Peyer's patch (tissue), 4 donors: ENCODE data around the gene CTU2. TPM values are rescaled to one million over a fixed set of nuclear protein-coding genes. Genes with fewer than 3 reads are reported as not detected.

Experiments
- DNase-seq, 3 donors: peaks; one replicate each; pipeline ENCODE4 v3.0.0-alpha.2; 2017 to 2019
- H3K27ac ChIP-seq, 4 donors: fragments of 200-600 bp; sonication (generic); one replicate each; pipeline ENCODE4 v1.5.1; 2016 to 2019
- H3K27me3 ChIP-seq, 2 donors: fragments of 200-600 bp; sonication (generic); one replicate each; pipeline ENCODE4 v1.5.1; 2019
- H3K36me3 ChIP-seq, 3 donors: fragments of 200-600 bp; sonication (generic); one replicate each; pipeline ENCODE4 v1.5.1; 2016 to 2019
- H3K4me1 ChIP-seq, 4 donors: fragments of 200-600 bp; sonication (generic); one replicate each; pipeline ENCODE4 v1.5.1; 2016 to 2019
- H3K4me3 ChIP-seq, 4 donors: fragments of 200-600 bp; sonication (generic); 1 replicate in 3 of 4; 2 replicates in 1 of 4; pipeline ENCODE4 v1.5.1; 2016 to 2019; ENCODE audit warnings: mild to moderate bottlenecking in 1 of 4
- H3K9me3 ChIP-seq, 4 donors: fragments of 200-600 bp; sonication (generic); one replicate each; pipeline ENCODE4 v1.5.1; 2016 to 2019; ENCODE audit warnings: mild to moderate bottlenecking in 1 of 4
- CTCF ChIP-seq, 6 experiments: fragments of 450-650 bp in 4 of 6; fragments of 200-600 bp in 2 of 6; sonication (generic) in 1 of 6; IDR thresholded peaks; one replicate each; pipeline ENCODE4 v1.5.1; 2017 to 2019; ENCODE audit warnings: antibody characterized with exemption in 6 of 6, mild to moderate bottlenecking in 3 of 6, moderate library complexity in 1 of 6
- POLR2A ChIP-seq, 2 donors: fragments of 450-650 bp; IDR thresholded peaks; one replicate each; pipeline ENCODE4 v1.5.1; 2017; ENCODE audit warnings: antibody characterized with exemption in 2 of 2, mild to moderate bottlenecking in 2 of 2, moderate library complexity in 2 of 2
- total RNA-seq, 4 donors: library from RNA; depleted of rRNA; stranded (reverse); fragments of >200 nt; gene quantifications; one replicate each; pipeline ENCODE4 v1.1.0, GENCODE V29; 2016

The CTU2 gene
- total RNA-seq, 4 donors from 2014 or later: 3.9 to 25.1 (median 9.3) TPM

GRCh38 chr16:88750854-88751253 is 44.6 kb downstream of the CTU2 start:
- Histone ChIP-seq H3K4me1 (peaks cover 0 to 9% (median 2%) of the 10 kb centered on the region in 4 donors), H3K27ac (no peak overlapping the region), H3K4me3 (no peak overlapping the region), H3K36me3 (no peaks in the 10 kb centered on the region), H3K27me3 (no peaks in the 10 kb centered on the region), H3K9me3 (no peaks in the 10 kb centered on the region)
- DNase-seq: no peak
- TF ChIP-seq CTCF (IDR thresholded peaks at IDR 0.05) (no peak), POLR2A (IDR thresholded peaks at IDR 0.05) (no peak)

- H3K36me3 ChIP-seq: no peaks in the 10 kb centered on the region
- no peak for TF ChIP-seq POLR2A (IDR thresholded peaks at IDR 0.05)
- no peak for TF ChIP-seq CTCF (IDR thresholded peaks at IDR 0.05)
- no peak for DNase-seq
- no peak overlapping the region for H3K27ac ChIP-seq
- no peak overlapping the region for H3K4me3 ChIP-seq
- no peaks in the 10 kb centered on the region for H3K27me3 ChIP-seq
- H3K4me1 ChIP-seq: no peaks in the 10 kb centered on the region
- H3K9me3 ChIP-seq: no peaks in the 10 kb centered on the region
Observed at GRCh38 chr16:88752386-88753002, 46.2 kb downstream of the CTU2 start.

- no peaks in the 10 kb centered on the region for H3K9me3 ChIP-seq
- no peak overlapping the region for H3K4me3 ChIP-seq
- DNase-seq: no peak
- H3K36me3 ChIP-seq: no peaks in the 10 kb centered on the region
- H3K27me3 ChIP-seq: no peaks in the 10 kb centered on the region
- H3K27ac ChIP-seq: no peak overlapping the region
- no peaks in the 10 kb centered on the region for H3K4me1 ChIP-seq
- TF ChIP-seq CTCF (IDR thresholded peaks at IDR 0.05): no peak
- TF ChIP-seq POLR2A (IDR thresholded peaks at IDR 0.05): no peak
Observed at GRCh38 chr16:88753191-88753590, 46.9 kb downstream of the CTU2 start.

GRCh38 chr16:88753602-88754001 is 47.3 kb downstream of the CTU2 start:
- no peaks in the 10 kb centered on the region for H3K36me3 ChIP-seq
- peak overlapping the region in 1 of 4 donors; percentile 26 for H3K27ac ChIP-seq
- H3K27me3 ChIP-seq: no peaks in the 10 kb centered on the region
- H3K4me1 ChIP-seq: no peaks in the 10 kb centered on the region
- no peak for TF ChIP-seq POLR2A (IDR thresholded peaks at IDR 0.05)
- no peak for TF ChIP-seq CTCF (IDR thresholded peaks at IDR 0.05)
- H3K4me3 ChIP-seq: no peak overlapping the region
- DNase-seq: no peak
- H3K9me3 ChIP-seq: no peaks in the 10 kb centered on the region

GRCh38 chr16:88754109-88754911 is 48.0 kb downstream of the CTU2 start:
- peak overlapping the region in 1 of 4 donors; percentile 26 for H3K27ac ChIP-seq
- H3K4me1 ChIP-seq: no peaks in the 10 kb centered on the region
- H3K9me3 ChIP-seq: no peaks in the 10 kb centered on the region
- TF ChIP-seq POLR2A (IDR thresholded peaks at IDR 0.05): no peak
- TF ChIP-seq CTCF (IDR thresholded peaks at IDR 0.05): no peak
- no peaks in the 10 kb centered on the region for H3K36me3 ChIP-seq
- no peaks in the 10 kb centered on the region for H3K27me3 ChIP-seq
- H3K4me3 ChIP-seq: no peak overlapping the region
- DNase-seq: no peak
